HUES6 (cell line): ENCODE measurements around the gene OGDHL.

ENCODE experiments used
- H3K27ac ChIP-seq: 2 replicates; pipeline ENCODE4 v1.7.0; 2013; ENCODE audit warnings: low read depth, mild to moderate bottlenecking, low read length, inconsistent platforms
- H3K27me3 ChIP-seq: 2 replicates; pipeline ENCODE4 v1.6.1; 2013; ENCODE audit warnings: low read length; ENCODE audit not compliant: control insufficient read depth, insufficient read depth
- H3K36me3 ChIP-seq: 2 replicates; pipeline ENCODE4 v1.6.1; 2013; ENCODE audit warnings: low read length; ENCODE audit not compliant: control insufficient read depth, insufficient read depth
- H3K4me1 ChIP-seq: 2 replicates; pipeline ENCODE4 v1.6.1; 2013; ENCODE audit warnings: low read length; ENCODE audit not compliant: control insufficient read depth, insufficient read depth
- H3K4me3 ChIP-seq: 2 replicates; pipeline ENCODE4 v1.5.1; 2013; ENCODE audit warnings: low read depth, low read length
- H3K9ac ChIP-seq: one replicate; pipeline ENCODE4 v1.6.1; 2013; ENCODE audit warnings: mild to moderate bottlenecking, low read length
- H3K9me3 ChIP-seq: 2 replicates; pipeline ENCODE4 v1.6.1; 2013; ENCODE audit warnings: low read depth, low read length; ENCODE audit not compliant: control insufficient read depth, insufficient read depth

The OGDHL gene

DNA sequence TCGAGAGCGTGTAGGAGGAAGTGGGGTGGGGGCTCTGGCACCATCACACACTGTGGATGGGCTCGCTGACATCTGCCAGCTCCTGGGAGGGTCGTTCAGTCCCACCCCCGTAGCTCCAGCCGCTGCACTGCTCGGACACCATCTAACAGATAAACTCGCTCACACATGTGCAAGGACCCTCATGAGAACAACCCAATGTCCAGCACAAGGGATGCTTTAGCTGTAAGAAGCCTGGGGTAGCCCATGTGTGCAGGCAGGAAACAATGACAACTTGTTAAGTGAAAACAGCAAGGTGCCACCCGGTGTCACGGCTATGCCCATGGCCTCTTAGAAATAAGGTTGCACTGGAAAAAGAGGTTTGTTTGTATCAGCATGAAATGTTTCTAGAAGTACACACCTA, 14.1 kb downstream of the OGDHL start:
- H3K4me1 ChIP-seq, result no peaks in the 10 kb centered on the region
- no peak overlapping the region for H3K9ac ChIP-seq
- H3K36me3 ChIP-seq, result peaks cover 66% of the 10 kb centered on the region
- no peaks in the 10 kb centered on the region for H3K9me3 ChIP-seq
- no peaks in the 10 kb centered on the region for H3K27me3 ChIP-seq
- no peak overlapping the region for H3K4me3 ChIP-seq
- H3K27ac ChIP-seq, result no peak overlapping the region

DNA sequence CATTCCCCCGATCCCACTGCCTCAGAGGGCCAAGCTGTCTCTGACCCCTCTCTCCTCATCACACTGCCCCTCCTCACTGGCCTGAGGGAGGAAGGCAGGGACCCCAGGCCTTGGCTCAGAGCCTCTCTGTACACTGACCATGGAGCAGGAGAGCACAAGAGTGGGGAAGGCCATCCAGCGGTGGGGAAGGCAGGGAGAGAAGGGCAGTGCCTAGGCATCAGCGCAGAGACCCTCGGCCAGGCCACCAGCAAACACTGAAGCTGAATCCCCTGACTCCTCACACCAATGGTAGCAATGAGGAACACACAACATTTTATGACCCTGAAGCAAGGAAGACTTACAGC, 14.8 kb downstream of the OGDHL start:
- no peaks in the 10 kb centered on the region for H3K4me1 ChIP-seq

DNA sequence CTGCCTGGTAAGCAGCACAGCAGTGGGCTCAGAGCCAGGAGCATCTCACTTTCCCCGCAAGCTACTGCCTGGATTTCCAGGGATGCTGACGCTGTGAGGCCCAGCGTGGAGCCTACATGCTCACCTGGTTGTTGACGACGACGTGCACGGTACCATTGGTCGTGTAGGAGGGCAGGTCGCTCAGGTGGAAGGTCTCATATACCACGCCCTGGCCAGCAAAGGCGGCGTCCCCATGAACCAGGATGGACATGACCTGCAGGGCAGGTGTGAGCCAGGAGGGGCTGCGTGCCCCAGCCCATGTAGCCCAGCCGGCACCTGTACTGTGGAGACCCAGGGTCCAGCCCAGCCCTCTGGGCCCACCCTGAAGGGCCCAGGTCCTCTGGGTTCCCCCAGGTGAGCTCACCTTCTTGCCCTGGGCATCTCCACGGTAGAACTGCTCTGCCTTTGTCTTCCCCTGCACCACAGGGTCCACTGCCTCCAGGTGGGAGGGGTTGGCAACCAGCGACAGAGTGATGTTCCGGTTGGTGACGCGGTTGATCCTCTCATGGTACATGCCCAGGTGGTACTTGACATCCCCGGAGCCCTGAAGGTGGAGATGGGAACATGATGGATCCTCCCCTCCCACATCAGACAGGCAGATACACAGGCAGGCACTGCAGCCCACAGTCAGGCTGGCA, 15.4 kb downstream of the OGDHL start:
- Histone ChIP-seq H3K9ac (no peak overlapping the region), H3K27me3 (no peaks in the 10 kb centered on the region), H3K36me3 (peaks cover 70% of the 10 kb centered on the region)

More for the DNA sequence above, 14.8 kb downstream of the OGDHL start:
- no peak overlapping the region for H3K27ac ChIP-seq
- no peak overlapping the region for H3K9ac ChIP-seq
- H3K36me3 ChIP-seq, result peaks cover 69% of the 10 kb centered on the region
- no peaks in the 10 kb centered on the region for H3K9me3 ChIP-seq
- no peak overlapping the region for H3K4me3 ChIP-seq
- H3K27me3 ChIP-seq, result no peaks in the 10 kb centered on the region

DNA sequence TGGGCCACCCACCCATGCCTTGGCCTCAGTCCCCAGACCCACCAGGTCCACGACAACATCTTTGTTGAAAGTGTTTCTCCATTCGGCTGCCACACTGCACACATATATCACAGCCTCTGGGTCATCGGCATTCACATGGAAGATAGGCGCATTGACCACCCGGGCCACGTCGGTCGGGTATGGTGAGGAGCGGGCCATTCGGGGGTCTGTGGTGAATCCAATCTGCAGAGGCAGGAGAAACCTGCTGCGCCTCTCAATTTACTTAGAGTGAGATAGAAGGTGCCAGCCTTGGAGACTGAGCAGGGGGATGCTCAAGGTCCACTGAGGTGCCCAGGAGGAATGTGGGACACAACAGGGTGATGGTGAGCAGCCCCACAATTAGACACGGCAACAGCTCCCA, 16.4 kb downstream of the OGDHL start:
- H3K27me3 ChIP-seq, result no peaks in the 10 kb centered on the region
- H3K9ac ChIP-seq, result no peak overlapping the region
- no peaks in the 10 kb centered on the region for H3K4me1 ChIP-seq
- peaks cover 67% of the 10 kb centered on the region for H3K36me3 ChIP-seq
- H3K4me3 ChIP-seq, result no peak overlapping the region
- H3K27ac ChIP-seq, result no peak overlapping the region
- H3K9me3 ChIP-seq, result no peaks in the 10 kb centered on the region

More for the DNA sequence above, 15.4 kb downstream of the OGDHL start:
- H3K4me3 ChIP-seq, result no peak overlapping the region
- no peaks in the 10 kb centered on the region for H3K9me3 ChIP-seq
- H3K4me1 ChIP-seq, result no peaks in the 10 kb centered on the region
- no peak overlapping the region for H3K27ac ChIP-seq

DNA sequence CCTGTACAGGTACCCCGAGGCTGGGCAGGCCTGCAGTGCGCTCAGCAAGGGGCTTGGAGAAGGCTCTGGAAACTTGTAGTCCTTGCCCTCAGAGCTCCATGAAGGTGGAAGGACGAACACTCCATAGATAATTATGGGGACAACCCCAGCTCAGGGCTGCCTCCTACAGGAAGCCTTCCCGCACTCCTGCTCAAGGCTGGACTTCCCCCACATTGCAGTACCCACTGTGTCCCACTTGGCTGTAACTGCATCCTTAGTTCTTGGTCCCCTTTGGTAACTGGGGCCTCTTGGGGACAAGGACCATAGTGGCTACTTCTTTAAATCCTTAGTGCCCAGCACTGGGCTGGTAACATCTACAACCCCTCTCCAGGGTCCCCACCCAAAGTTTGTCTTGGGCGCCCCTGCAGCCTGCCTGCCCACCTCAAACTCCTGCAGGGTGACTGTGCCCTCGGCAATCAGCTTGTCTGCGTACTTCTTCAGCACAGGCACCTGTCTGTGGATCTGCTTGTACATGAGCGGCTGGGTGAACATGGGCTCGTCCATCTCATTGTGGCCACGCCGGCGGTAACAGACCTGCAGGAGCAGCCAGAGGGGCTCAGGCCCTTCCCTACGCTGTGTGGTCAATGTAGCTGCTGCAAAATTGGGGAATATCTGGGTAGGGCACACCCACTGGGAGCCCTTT, 17.1 kb downstream of the OGDHL start:
- no peaks in the 10 kb centered on the region for H3K4me1 ChIP-seq
- H3K9me3 ChIP-seq, result no peaks in the 10 kb centered on the region
- no peak overlapping the region for H3K4me3 ChIP-seq
- no peaks in the 10 kb centered on the region for H3K27me3 ChIP-seq
- no peak overlapping the region for H3K9ac ChIP-seq
- H3K27ac ChIP-seq, result no peak overlapping the region
- H3K36me3 ChIP-seq, result peaks cover 63% of the 10 kb centered on the region

DNA sequence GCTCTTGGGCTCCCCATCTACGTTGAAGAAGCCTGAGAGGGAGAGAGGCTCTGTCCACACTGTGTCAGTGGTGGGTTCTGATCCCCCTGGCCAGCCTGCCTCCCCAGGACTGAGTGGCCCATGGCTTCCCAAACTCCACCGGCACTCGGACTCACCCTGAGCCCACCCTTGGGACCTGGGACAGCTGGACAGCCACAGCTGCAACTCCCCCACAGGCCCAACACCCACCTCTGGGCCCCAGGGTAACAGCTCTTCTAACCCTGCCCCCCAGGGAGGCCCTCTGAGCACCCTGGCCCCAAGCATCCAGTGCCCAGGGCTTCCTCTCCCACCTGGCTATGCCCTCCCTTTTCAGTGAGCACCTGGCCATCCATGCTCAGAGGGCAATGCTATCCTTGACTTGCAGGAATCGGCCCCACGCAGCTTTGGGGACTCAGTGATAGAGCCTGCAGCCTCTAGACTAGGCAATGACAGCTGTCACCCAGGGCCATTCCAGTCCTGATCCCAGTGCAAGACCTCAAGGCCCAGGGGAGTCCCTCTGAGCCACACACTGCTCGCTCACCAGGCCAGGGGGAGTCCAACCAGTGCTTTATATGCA, 17.9 kb downstream of the OGDHL start:
- H3K4me3 ChIP-seq, result no peak overlapping the region
- no peaks in the 10 kb centered on the region for H3K27me3 ChIP-seq
- peaks cover 62% of the 10 kb centered on the region for H3K36me3 ChIP-seq
- no peak overlapping the region for H3K9ac ChIP-seq
- H3K27ac ChIP-seq, result no peak overlapping the region
- H3K4me1 ChIP-seq, result no peaks in the 10 kb centered on the region
- no peaks in the 10 kb centered on the region for H3K9me3 ChIP-seq

DNA sequence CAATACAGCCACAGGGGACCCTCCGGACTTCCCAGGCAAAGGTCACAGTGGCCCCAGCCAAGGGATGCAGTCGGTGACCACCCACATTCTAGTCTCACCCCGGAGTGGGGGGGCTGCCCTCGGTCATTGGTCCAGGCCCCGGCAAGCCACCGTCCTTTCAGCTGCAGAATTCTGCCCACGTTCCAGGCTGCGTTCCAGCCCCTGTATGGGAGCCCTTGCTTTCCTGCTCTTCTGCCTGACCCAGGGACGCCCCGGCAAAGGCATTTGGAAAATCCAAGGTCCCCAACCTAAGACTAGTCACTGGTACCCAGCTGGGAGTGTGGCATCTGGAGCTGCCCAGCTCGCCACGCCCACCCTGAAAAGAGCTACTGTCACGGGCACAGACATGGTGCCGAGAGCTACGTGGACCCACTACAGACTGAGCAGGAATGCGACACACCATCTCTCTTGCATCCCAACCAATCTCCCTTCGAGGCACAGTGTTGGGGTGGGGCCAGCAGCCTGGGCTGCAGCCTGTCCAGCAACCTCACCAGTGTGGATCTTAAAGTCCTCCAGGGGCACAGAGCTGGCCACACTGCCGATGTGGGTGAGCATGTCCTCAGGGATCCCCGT, 18.6 kb downstream of the OGDHL start:
- H3K9ac ChIP-seq, result no peak overlapping the region
- H3K4me1 ChIP-seq, result no peaks in the 10 kb centered on the region
- H3K36me3 ChIP-seq, result peaks cover 64% of the 10 kb centered on the region
- no peak overlapping the region for H3K27ac ChIP-seq
- H3K9me3 ChIP-seq, result no peaks in the 10 kb centered on the region
- no peaks in the 10 kb centered on the region for H3K27me3 ChIP-seq
- no peak overlapping the region for H3K4me3 ChIP-seq

DNA sequence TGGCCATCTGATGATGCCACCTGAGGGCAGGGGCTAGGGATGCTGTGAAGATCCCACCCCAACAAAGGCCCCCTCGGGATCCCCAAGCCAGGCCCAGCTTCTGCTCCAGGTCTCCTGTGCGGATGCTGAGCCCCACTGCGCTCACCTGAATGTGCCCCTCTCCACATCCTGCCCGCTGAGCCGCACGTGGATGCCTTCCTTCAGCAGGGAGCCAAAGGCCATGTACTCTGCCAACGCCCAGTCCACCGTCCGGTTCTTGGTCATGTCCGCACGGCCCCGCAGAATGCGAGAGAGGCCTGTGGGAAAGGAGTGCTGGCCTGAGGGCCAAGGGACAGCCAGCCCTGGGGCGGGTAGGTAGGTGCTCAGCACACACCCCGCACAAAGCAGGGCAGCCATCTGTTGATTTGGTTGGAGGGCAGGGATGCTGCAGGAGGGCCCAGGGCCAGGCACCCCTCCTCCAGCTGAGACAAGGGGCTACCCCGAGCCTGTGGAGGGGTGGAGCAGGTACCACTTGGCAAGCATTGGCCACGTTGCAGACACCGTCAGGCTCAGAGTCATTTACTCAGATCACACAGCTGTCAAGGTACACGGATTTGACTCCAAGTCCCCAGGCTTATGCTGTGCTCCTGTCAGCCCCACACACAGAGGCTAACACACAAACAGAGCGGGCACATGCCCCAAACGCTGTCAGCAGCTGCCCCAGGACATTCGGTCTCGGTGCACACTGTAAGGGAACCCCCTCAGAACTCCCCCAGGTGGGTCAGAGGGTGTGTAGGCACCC, 19.2 kb downstream of the OGDHL start:
- Histone ChIP-seq H3K36me3 (peaks cover 65% of the 10 kb centered on the region), H3K4me1 (no peaks in the 10 kb centered on the region), H3K27me3 (no peaks in the 10 kb centered on the region), H3K4me3 (no peak overlapping the region), H3K27ac (no peak overlapping the region), H3K9me3 (no peaks in the 10 kb centered on the region), H3K9ac (no peak overlapping the region)

DNA sequence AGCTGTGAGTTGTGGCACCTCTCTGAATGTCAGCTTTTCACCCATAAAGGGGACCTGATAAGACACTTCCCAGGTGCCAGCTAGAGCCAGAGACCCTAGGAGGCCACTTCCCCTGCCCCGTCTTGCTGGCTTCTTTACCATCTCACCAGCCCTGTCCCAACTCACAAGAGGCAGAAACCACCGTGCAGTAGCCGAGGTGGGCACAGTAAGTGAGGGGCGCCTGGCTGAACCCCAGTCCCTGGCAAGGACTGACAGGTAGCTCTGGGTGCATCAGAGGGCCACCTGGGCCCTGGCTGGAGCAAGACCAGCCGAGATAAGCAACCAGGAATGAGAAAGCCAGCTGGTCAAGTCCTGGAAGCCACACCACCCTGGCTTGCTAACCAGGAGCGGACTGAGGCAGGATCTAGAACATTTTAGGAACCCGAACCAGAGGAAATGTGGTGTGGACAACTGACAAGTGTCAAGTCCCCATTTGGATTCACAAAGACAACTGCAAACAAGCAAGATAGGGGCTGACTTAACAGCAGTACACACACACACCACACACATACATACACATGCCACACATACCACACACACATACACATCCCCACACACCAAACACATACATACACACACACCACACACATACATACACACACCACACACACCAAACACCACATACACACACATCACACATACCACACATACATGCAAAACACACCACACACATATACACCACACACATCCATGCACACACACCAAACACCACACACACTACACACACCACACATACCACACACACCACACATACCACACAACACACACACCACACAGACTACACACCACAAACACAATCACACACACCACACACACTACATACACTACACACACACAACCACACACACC, 20.8 kb downstream of the OGDHL start:
- Histone ChIP-seq H3K27me3 (no peaks in the 10 kb centered on the region), H3K4me1 (no peaks in the 10 kb centered on the region), H3K27ac (no peak overlapping the region), H3K4me3 (no peak overlapping the region), H3K9me3 (no peaks in the 10 kb centered on the region), H3K36me3 (peaks cover 65% of the 10 kb centered on the region), H3K9ac (no peak overlapping the region)
